HL-60 (cell line): ENCODE measurements around the gene PCAT7.

Source experiments
- GABPA ChIP-seq: IDR thresholded peaks from 2 replicates; pipeline ENCODE4 v1.6.1; 2012; ENCODE audit warnings: low read depth
- POLR2AphosphoS5 ChIP-seq: IDR thresholded peaks from 2 replicates; pipeline ENCODE4 v1.6.1; 2012; ENCODE audit warnings: low read depth
- TF ChIP-seq, protein P1 (sequence below): IDR thresholded peaks from one replicate; pipeline ENCODE4 v1.5.1; 2011; ENCODE audit warnings: low read length, control low read depth, inconsistent platforms; ENCODE audit not compliant: insufficient read depth
- TF ChIP-seq, protein P2 (sequence below): IDR thresholded peaks from 2 replicates; pipeline ENCODE4 v1.6.1; 2012; ENCODE audit warnings: low read depth; ENCODE audit not compliant: insufficient replicate concordance

- TF ChIP-seq, protein P1, sequence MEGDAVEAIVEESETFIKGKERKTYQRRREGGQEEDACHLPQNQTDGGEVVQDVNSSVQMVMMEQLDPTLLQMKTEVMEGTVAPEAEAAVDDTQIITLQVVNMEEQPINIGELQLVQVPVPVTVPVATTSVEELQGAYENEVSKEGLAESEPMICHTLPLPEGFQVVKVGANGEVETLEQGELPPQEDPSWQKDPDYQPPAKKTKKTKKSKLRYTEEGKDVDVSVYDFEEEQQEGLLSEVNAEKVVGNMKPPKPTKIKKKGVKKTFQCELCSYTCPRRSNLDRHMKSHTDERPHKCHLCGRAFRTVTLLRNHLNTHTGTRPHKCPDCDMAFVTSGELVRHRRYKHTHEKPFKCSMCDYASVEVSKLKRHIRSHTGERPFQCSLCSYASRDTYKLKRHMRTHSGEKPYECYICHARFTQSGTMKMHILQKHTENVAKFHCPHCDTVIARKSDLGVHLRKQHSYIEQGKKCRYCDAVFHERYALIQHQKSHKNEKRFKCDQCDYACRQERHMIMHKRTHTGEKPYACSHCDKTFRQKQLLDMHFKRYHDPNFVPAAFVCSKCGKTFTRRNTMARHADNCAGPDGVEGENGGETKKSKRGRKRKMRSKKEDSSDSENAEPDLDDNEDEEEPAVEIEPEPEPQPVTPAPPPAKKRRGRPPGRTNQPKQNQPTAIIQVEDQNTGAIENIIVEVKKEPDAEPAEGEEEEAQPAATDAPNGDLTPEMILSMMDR, result no peak
- no peak for TF ChIP-seq POLR2AphosphoS5
- no peak for TF ChIP-seq GABPA
- TF ChIP-seq, protein P2, sequence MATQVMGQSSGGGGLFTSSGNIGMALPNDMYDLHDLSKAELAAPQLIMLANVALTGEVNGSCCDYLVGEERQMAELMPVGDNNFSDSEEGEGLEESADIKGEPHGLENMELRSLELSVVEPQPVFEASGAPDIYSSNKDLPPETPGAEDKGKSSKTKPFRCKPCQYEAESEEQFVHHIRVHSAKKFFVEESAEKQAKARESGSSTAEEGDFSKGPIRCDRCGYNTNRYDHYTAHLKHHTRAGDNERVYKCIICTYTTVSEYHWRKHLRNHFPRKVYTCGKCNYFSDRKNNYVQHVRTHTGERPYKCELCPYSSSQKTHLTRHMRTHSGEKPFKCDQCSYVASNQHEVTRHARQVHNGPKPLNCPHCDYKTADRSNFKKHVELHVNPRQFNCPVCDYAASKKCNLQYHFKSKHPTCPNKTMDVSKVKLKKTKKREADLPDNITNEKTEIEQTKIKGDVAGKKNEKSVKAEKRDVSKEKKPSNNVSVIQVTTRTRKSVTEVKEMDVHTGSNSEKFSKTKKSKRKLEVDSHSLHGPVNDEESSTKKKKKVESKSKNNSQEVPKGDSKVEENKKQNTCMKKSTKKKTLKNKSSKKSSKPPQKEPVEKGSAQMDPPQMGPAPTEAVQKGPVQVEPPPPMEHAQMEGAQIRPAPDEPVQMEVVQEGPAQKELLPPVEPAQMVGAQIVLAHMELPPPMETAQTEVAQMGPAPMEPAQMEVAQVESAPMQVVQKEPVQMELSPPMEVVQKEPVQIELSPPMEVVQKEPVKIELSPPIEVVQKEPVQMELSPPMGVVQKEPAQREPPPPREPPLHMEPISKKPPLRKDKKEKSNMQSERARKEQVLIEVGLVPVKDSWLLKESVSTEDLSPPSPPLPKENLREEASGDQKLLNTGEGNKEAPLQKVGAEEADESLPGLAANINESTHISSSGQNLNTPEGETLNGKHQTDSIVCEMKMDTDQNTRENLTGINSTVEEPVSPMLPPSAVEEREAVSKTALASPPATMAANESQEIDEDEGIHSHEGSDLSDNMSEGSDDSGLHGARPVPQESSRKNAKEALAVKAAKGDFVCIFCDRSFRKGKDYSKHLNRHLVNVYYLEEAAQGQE, result no peak
These were observed 31.4 kb downstream of the PCAT7 start for GRCh38 chr9:94586316-94586715.
